Tibial nerve (tissue), 3 donors: ENCODE data around the gene DPP4.

ENCODE experiments used
- POLR2A ChIP-seq, 2 donors: fragments of 450-650 bp; IDR thresholded peaks; one replicate each; pipeline ENCODE4 v1.6.1; 2017; ENCODE audit warnings: antibody characterized with exemption in 2 of 2, mild to moderate bottlenecking in 2 of 2, moderate library complexity in 2 of 2
- TF ChIP-seq, protein P1 (sequence below), 5 experiments: fragments of 200-600 bp in 3 of 5; fragments of 450-650 bp in 2 of 5; sonication (generic) in 3 of 5; IDR thresholded peaks; one replicate each; pipeline ENCODE4 v1.5.1; 2016 to 2019; ENCODE audit warnings: antibody characterized with exemption in 5 of 5, mild to moderate bottlenecking in 3 of 5, moderate library complexity in 2 of 5

DNA sequence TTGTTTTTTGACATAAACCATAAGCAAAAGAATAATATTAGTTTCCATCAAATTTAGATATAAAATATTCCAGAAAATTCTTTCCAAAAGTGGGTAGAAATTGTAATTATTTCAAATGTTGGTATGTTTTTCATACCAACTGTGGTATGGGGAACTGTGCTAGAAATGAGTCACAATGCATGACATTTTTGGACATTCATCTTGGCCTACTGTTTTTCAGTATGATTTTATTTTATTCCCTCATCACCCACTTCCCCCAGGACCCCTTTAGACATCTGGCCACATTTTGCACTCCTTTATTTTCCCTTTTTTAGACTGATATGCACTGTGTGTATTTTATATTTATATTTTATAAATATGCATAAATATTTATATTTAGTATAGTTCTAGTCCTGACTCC, 97.1 kb downstream of the DPP4 start:
- TF ChIP-seq, protein P1, sequence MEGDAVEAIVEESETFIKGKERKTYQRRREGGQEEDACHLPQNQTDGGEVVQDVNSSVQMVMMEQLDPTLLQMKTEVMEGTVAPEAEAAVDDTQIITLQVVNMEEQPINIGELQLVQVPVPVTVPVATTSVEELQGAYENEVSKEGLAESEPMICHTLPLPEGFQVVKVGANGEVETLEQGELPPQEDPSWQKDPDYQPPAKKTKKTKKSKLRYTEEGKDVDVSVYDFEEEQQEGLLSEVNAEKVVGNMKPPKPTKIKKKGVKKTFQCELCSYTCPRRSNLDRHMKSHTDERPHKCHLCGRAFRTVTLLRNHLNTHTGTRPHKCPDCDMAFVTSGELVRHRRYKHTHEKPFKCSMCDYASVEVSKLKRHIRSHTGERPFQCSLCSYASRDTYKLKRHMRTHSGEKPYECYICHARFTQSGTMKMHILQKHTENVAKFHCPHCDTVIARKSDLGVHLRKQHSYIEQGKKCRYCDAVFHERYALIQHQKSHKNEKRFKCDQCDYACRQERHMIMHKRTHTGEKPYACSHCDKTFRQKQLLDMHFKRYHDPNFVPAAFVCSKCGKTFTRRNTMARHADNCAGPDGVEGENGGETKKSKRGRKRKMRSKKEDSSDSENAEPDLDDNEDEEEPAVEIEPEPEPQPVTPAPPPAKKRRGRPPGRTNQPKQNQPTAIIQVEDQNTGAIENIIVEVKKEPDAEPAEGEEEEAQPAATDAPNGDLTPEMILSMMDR (IDR thresholded peaks at IDR 0.05): no peak
- TF ChIP-seq POLR2A (IDR thresholded peaks at IDR 0.05): no peak
